HepG2 (cell line): ENCODE results near the gene VAV2. TPM values are rescaled to one million over a fixed set of nuclear protein-coding genes. Genes with fewer than 3 reads are reported as not detected.

Experiments
- ATAC-seq: fragments of 200-7000 bp; cut with Tn5 transposase; 3 replicates; pipeline ENCODE4 v1.9.1; 2020; ENCODE audit warnings: mild to moderate bottlenecking, moderate library complexity
- BruUV-seq: library from RNA; stranded (reverse); fragments of 400-500 nt; replicated peaks from 2 replicates; lab custom pipeline; 2021; lab: Mats Ljungman, UMichigan
- CTCF ChIA-PET: fragments of 300-600 bp; formaldehyde crosslinking; extraction: SDS; loops from one replicate; lab custom pipeline; 2021; ENCODE audit warnings: low total read pairs, inconsistent platforms, low intra/inter-chr PET ratio; lab: Yijun Ruan, JAX
- POLR2A ChIA-PET: fragments of 350-600 bp; sonication (Branson Sonifier 250); formaldehyde crosslinking; loops from one replicate; lab custom pipeline; 2020; ENCODE audit warnings: antibody characterized with exemption, inconsistent platforms; lab: Yijun Ruan, JAX
- DNase-seq: peaks from one replicate; pipeline ENCODE4 v3.0.0-alpha.2; 2015; ENCODE audit warnings: low spot score
- FAIRE-seq: peaks from 3 replicates; lab custom pipeline; 2011; peaks lifted over from hg19 to GRCh38; lab: Jason Lieb, UNC
- H2AFZ ChIP-seq: one replicate; pipeline ENCODE4 v1.6.1; 2011; ENCODE audit warnings: low read length, inconsistent platforms
- H3K27ac ChIP-seq: fragments of 300-600 bp; 3 replicates; pipeline ENCODE4 v1.8.0; 2011; ENCODE audit warnings: mixed run types, mild to moderate bottlenecking, mixed read lengths, low read length, inconsistent platforms; ENCODE audit not compliant: insufficient read depth; ENCODE audit errors: extremely low read length
- H3K27me3 ChIP-seq, 2 experiments: fragments of 200-600 bp in 1 of 2; 2 replicates in 1 of 2; 3 replicates in 1 of 2; pipeline versions ENCODE4 v1.6.0 to v1.8.0; 2011; ENCODE audit warnings: low read length in 2 of 2, mild to moderate bottlenecking in 2 of 2, moderate library complexity in 2 of 2, inconsistent platforms in 1 of 2; ENCODE audit not compliant: insufficient read depth in 2 of 2, control insufficient read depth in 1 of 2
- H3K36me3 ChIP-seq, 2 experiments: fragments of 200-600 bp in 1 of 2; replicated peaks in 1 of 2; 2 replicates in 1 of 2; 3 replicates in 1 of 2; pipeline versions ENCODE4 v1.5.1 to v1.8.0; 2011; ENCODE audit warnings: low read length in 2 of 2, inconsistent platforms in 1 of 2; ENCODE audit not compliant: insufficient read depth in 2 of 2, control insufficient read depth in 1 of 2
- H3K4me1 ChIP-seq: 2 replicates; pipeline ENCODE4 v1.5.1; 2012; ENCODE audit warnings: low read length, inconsistent platforms; ENCODE audit not compliant: insufficient read depth
- H3K4me2 ChIP-seq: 2 replicates; pipeline ENCODE4 v1.6.0; 2011; ENCODE audit warnings: low read depth, low read length, inconsistent platforms
- H3K4me3 ChIP-seq, 3 experiments: fragments of 200-600 bp in 1 of 3; sonication (generic), shearing (Covaris generic) in 1 of 3; replicated peaks in 1 of 3; 2 replicates each; pipeline ENCODE4 v1.5.1; 2011 to 2016; ENCODE audit warnings: low read length in 3 of 3, inconsistent platforms in 2 of 3, low read depth in 2 of 3, mild to moderate bottlenecking in 2 of 3, control low read depth in 1 of 3, mixed read lengths in 1 of 3; ENCODE audit not compliant: insufficient read depth in 1 of 3
- H3K79me2 ChIP-seq: one replicate; pipeline ENCODE4 v1.6.1; 2011; ENCODE audit warnings: low read length, inconsistent platforms; ENCODE audit not compliant: insufficient read depth
- H3K9ac ChIP-seq: 2 replicates; pipeline ENCODE4 v1.6.0; 2011; ENCODE audit warnings: mild to moderate bottlenecking, low read depth, low read length, inconsistent platforms; ENCODE audit not compliant: insufficient read depth
- H3K9me3 ChIP-seq: 2 replicates; pipeline ENCODE4 v1.5.1; 2012; ENCODE audit warnings: mild to moderate bottlenecking, low read length
- H4K20me1 ChIP-seq: 2 replicates; pipeline ENCODE4 v1.6.0; 2011; ENCODE audit warnings: inconsistent platforms, mild to moderate bottlenecking, low read length, moderate library complexity; ENCODE audit not compliant: insufficient read depth
- AGO2 ChIP-seq: fragments of 200-400 bp; formaldehyde crosslinking; optimal IDR thresholded peaks from 2 replicates; pipeline ENCODE3; 2017; ENCODE audit warnings: mild to moderate bottlenecking, low read depth, low read length, moderate library complexity
- DNMT3B ChIP-seq: conservative IDR thresholded peaks from 2 replicates; pipeline ENCODE4 v1.6.1; 2016; ENCODE audit warnings: missing biosample characterization, control low read depth
- POLR2A ChIP-seq, 2 experiments: IDR thresholded peaks; 2 replicates each; pipeline ENCODE4 v1.6.1; 2011; ENCODE audit warnings: low read depth in 2 of 2, low read length in 2 of 2, mild to moderate bottlenecking in 1 of 2, moderate library complexity in 1 of 2; ENCODE audit not compliant: insufficient read depth in 1 of 2
- WGBS: methylation state at CpG from one replicate; pipeline ENCODE4 v1.1.6; 2017; ENCODE audit warnings: low lambda C conversion rate; 5-methylcytosine and 5-hydroxymethylcytosine counted together
- in situ Hi-C: cut with HindIII; loops from 2 replicates; pipeline ENCODE4 v1.10.0; 2017; ENCODE audit warnings: low pct_unique_long_range_greater_than_20kb; ENCODE audit not compliant: extremely low pct_ligation_motif_present
- intact Hi-C: fragments of 100-400 bp; cut with micrococcal nuclease; formaldehyde crosslinking; loops from one replicate; pipeline ENCODE4 v1.10.0; 2022; ENCODE audit not compliant: unreplicated experiment
- polyA plus RNA-seq, 8 experiments: library from polyadenylated mRNA; depleted of rRNA in 3 of 8; stranded (reverse) in 7 of 8; unstranded in 1 of 8; fragments of >200 nt; fragmentation: Illumina TruSeq in 4 of 8; extraction: Trizol in 4 of 8; gene quantifications; 2 replicates each; pipeline versions ENCODE4 v1.2.1 to v1.2.3, GENCODE V29; 2011 to 2016; ENCODE audit warnings: low read depth in 4 of 8, missing spikeins in 1 of 8, mixed read lengths in 1 of 8; ENCODE audit not compliant: insufficient read depth in 1 of 8
- total RNA-seq, 5 experiments: library from RNA; depleted of rRNA; stranded (reverse); fragments of >200 nt; fragmentation: Illumina TruSeq; extraction: Trizol; gene quantifications; 2 replicates each; pipeline ENCODE4 v1.2.3, GENCODE V29; 2016; ENCODE audit warnings: low read depth in 1 of 5
- TF ChIP-seq, protein P1 (sequence below): IDR thresholded peaks from 2 replicates; pipeline ENCODE4 v1.6.1; 2016; ENCODE audit warnings: mild to moderate bottlenecking
- TF ChIP-seq, protein P2 (sequence below): sonication (generic); formaldehyde crosslinking; IDR thresholded peaks from 2 replicates; pipeline ENCODE4 v1.4.0; 2020; ENCODE audit warnings: missing genetic modification reagents, borderline replicate concordance

The VAV2 gene
- total and polyA plus RNA-seq, 2 of the 13 experiments (the other 11 are each of a cell fraction or from before 2014, with no cell fraction given) = 22.5 to 22.9 TPM

DNA sequence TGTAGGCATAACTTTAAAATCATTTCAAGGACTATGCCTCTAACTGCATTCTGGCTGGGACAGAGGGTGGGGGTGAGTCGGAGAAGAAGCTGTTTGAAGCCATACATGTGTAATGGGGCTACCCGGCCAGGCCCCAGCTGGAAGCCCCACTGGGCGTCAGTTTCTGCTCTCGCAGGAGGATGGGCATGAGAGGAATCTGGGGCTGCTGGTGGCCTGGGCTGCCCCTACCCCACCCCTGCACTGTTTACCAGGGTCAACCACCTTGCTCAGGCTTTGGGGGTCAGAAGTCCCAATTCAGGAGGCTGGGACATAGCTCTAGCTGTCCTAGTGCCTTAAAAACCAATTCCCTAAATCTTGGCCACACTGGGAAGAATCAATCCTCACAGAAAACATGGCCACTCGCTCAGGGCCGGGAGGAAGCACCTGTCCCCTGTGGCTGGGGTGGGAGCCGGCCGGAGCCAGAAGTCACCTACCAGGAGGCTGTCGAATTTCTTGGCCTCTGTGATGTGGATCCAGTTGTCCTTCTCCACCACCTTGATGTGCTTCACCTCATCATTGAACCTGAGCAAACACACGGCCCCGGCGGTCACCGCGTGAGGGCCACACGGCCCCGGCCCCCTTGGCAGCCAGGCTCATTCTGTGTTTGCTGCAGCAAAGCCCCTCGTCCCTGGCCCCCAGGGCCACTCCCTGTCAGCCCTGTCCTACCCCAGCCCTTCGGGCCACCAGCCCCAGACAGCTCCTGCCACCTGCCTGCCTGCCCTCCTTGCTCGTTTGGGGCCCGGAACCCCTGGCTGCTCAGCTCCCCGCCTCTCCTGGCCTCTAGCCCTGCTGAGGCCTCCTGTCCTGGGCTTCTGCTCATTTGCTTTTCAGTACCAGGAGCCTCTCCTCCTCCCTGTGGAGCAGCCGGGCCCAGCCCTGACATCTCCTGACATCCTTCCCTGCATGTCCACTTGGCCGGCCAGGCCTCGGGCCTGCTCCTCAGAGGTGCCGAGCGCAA is 220.3 kb downstream of the VAV2 start:
- Histone ChIP-seq H3K4me3 (no peak overlapping the region), H2AFZ (no peak overlapping the region), H3K9ac (no peak overlapping the region), H3K9me3 (0 out of 2 replicates have a peak, but pooled peaks cover 5% of the 10 kb centered on the region), H4K20me1 (no peaks in the 10 kb centered on the region), H3K4me1 (peaks cover 17% of the 10 kb centered on the region), H3K36me3 (peaks cover 27 to 67% of the 10 kb centered on the region in 2 experiments; a peak in 4 of 5 replicates), H3K4me2 (no peak overlapping the region), H3K27me3 (no peaks in the 10 kb centered on the region), H3K27ac (no peak overlapping the region), H3K79me2 (no peaks in the 10 kb centered on the region)
- in situ Hi-C loops (no loop called here), intact Hi-C loops (no loop called here)
- ATAC-seq (no peak), DNase-seq (no peak), FAIRE-seq (no peak)
- TF ChIP-seq DNMT3B (CRISPR knock-in tag) (no peak), AGO2 (peak; percentile 62)
- BruUV-seq = no TSS peak
- 94% methylated on average over 18 of the region's 26 CpGs for WGBS
- ChIA-PET CTCF (no interaction called here), POLR2A (interaction anchor here (3.9 kb wide), 1 partner anchor 33 kb away, joined by 54 read pairs; the partner anchor contains the start of gene SARDH)

DNA sequence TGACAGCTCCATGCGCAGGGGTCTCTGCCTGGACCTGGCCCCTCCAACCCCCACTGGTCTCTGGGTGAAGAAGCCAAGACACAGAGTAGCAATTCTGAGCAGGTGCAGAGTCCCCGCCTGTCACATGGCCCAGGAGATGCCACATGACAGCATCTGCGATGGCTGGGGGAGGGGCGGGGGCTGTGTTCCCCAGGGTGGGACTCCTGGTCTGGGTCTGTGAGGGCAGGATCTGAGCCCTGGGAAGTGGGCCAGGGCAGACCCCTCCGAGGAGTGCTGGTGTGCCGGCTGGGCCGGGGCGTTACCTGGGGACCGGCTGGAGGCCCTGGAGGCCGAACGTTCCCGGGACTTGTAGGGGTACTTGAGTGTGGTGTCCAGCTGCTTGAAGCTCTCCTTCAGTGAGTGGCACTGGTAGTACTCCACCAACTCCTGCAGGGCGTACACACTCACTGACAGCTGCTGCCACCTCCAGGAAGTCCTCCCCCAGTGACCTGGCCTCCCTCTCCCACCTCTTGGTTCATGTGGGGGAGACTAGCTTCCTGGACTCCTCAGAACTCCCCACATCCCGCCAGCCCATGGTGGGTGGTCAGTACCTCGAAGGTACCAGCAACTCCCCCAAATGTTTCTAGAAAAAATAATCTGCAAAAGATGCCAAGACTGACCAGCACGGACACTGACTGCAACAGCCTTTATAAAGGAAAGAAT is 221.9 kb downstream of the VAV2 start:
- intact Hi-C loops = no loop called here
- H3K4me3 ChIP-seq = no peak overlapping the region
- no peaks in the 10 kb centered on the region for H3K79me2 ChIP-seq
- peak overlapping the region; percentile 36 for H3K27ac ChIP-seq
- no peak overlapping the region for H2AFZ ChIP-seq
- TF ChIP-seq, protein P1, sequence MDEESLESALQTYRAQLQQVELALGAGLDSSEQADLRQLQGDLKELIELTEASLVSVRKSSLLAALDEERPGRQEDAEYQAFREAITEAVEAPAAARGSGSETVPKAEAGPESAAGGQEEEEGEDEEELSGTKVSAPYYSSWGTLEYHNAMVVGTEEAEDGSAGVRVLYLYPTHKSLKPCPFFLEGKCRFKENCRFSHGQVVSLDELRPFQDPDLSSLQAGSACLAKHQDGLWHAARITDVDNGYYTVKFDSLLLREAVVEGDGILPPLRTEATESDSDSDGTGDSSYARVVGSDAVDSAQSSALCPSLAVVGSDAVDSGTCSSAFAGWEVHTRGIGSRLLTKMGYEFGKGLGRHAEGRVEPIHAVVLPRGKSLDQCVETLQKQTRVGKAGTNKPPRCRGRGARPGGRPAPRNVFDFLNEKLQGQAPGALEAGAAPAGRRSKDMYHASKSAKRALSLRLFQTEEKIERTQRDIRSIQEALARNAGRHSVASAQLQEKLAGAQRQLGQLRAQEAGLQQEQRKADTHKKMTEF = no peak
- peak in 1 of 2 experiments; percentile 14; a peak in 1 of 4 replicates for TF ChIP-seq POLR2A (IDR thresholded peaks at IDR 0.05; ENCODE audit: insufficient read depth in 1 of 2, low read depth in 2 of 2, low read length in 2 of 2)
- TF ChIP-seq, protein P2, sequence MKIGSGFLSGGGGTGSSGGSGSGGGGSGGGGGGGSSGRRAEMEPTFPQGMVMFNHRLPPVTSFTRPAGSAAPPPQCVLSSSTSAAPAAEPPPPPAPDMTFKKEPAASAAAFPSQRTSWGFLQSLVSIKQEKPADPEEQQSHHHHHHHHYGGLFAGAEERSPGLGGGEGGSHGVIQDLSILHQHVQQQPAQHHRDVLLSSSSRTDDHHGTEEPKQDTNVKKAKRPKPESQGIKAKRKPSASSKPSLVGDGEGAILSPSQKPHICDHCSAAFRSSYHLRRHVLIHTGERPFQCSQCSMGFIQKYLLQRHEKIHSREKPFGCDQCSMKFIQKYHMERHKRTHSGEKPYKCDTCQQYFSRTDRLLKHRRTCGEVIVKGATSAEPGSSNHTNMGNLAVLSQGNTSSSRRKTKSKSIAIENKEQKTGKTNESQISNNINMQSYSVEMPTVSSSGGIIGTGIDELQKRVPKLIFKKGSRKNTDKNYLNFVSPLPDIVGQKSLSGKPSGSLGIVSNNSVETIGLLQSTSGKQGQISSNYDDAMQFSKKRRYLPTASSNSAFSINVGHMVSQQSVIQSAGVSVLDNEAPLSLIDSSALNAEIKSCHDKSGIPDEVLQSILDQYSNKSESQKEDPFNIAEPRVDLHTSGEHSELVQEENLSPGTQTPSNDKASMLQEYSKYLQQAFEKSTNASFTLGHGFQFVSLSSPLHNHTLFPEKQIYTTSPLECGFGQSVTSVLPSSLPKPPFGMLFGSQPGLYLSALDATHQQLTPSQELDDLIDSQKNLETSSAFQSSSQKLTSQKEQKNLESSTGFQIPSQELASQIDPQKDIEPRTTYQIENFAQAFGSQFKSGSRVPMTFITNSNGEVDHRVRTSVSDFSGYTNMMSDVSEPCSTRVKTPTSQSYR = peak; percentile 31; the same call in 1 of the 2 replicates
- no peak for DNase-seq
- H3K27me3 ChIP-seq = no peaks in the 10 kb centered on the region
- H3K4me2 ChIP-seq = no peak overlapping the region
- ATAC-seq = no peak; the same call in 2 of the 3 replicates
- no TSS peak for BruUV-seq
- H3K9me3 ChIP-seq = 0 out of 2 replicates have a peak, but pooled peaks cover 5% of the 10 kb centered on the region
- ChIA-PET CTCF (no interaction called here), POLR2A (interaction anchor here (1.0 to 3.9 kb wide), 5 partner anchors 27 to 223 kb away, joined by 3 to 54 read pairs (median 4); partner anchors contain the start of gene SARDH)
- H3K4me1 ChIP-seq = peaks cover 17% of the 10 kb centered on the region
- no peak overlapping the region for H3K9ac ChIP-seq
- 93% methylated on average over 10 of the region's 16 CpGs for WGBS
- no peaks in the 10 kb centered on the region for H4K20me1 ChIP-seq
- in situ Hi-C loops = no loop called here
- H3K36me3 ChIP-seq = peaks cover 20 to 57% of the 10 kb centered on the region in 2 experiments
- FAIRE-seq = no peak
